Activated CD8-positive, alpha-beta memory T cell treated with anti-CD3 and anti-CD28 coated beads, Interleukin-2, amount 50 U/mL, for 48 hours (primary cell): Measurements from ENCODE around the gene RSPH6A.
"Not testable (repeated sequence)": the region's sequence is repeated elsewhere in the genome, so short reads cannot be mapped to it uniquely, and the experiment has no call there.

Experiments
- DNase-seq: peaks from one replicate; pipeline ENCODE4 v3.0.0-alpha.2; 2020

Gene RSPH6A

DNA sequence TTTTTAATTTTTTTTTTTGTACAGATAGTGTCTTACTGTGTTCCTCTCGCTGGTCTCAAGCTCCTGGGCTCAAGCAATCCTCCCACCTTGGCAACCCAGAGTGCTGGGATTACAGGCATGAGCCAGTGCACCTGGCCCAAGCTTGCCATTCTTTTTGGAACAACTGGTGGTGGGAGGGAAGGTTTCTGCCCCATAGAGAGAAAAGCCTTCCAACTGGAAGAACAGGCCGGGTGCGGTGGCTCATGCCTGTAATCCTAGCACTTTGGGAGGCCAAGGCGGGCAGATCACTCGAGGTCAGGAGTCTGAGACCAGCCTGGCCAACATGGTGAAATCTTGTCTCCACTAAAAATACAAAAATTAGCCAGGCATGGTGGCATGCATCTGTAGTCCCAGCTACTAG, 15.6 kb downstream of the RSPH6A start:
- not testable (repeated sequence) for DNase-seq

GRCh38 chr19:45798995-45799517, 16.1 kb downstream of the RSPH6A start:
- peak; percentile 80 for DNase-seq

DNA sequence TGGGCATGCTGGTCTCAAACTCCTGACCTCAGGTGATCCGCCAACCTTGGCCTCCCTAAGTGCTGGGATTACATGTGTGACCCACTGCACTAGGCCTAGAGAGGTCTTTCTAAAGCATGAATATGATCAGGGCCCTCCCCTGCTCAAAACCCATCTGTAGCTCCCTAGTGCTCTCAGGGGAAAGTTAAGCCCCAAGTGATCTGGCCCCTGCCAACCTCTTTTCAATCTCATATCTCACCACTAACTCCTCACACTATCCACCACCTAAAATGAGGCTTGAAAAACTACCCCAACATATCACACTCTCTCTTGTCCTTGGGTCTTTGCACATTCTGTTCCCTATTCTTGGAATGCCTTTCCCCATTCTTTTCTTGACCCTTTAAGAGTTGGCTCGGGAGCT, 20.5 kb downstream of the RSPH6A start:
- DNase-seq, result no peak

DNA sequence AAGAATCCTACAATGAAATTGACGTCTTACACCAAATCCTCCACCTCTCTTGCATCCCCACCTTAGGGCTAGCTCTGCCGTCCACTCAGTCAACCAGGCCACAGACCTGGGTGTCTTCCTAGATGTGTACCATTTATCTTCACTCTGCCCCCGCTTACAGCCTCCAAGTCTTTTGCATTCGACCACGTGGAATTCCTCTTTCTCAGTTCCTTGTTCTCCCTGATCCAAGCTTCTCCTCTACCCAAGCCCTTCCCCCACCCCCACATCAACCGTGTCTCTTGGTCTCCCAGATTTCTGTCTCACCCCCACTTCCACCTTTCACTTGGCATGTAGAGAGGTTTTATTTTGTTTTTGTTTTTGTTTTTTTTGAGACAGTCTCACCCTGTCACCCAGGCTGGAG, 21.2 kb downstream of the RSPH6A start:
- DNase-seq, result no peak

- DNase-seq, result no peak
These were observed 21.9 kb downstream of the RSPH6A start for GRCh38 chr19:45793178-45793564.

DNA sequence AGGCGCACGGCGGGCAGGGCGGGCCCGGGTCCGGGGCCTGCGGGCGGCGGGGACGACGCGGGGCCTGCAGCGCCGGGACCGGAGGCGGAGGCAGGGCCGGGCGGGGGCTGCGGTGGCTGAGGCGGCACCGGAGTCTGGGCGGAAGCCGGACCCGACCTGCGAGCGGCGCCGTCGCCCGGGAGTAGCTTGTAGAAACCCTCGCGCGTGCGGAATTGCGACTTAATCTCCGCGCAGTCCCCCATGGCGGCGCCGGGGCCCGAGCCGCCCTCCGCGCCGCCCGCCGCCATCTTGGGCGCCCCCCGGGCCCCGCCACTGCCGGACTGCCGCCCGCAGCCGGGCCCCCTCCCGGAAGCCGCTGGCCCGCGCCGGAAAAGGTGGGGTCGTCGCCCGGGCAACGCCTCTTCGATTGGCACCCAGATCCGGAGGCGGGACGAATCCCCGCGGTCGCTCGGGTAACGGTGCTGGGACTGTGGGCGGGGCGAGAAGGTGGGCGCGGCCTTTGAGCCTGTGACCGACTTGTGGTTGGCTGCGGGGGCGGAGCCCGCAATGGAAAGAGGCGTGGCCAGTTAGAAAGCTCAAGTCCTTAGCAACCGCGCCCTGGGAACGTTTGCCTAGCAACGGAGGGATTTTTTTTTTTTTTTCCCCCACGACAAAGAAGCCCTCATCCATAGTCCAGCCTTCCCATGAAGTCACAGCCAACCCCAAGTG, 22.5 kb downstream of the RSPH6A start, which contains the start of gene DMWD:
TSS of gene DMWD (minus strand) at position 376 of the 708 bp plus-strand sequence. CDS start at position 287, 89 bp downstream.
- peak; percentile 100 for DNase-seq

- peak; percentile 61 for DNase-seq
These were observed 23.2 kb downstream of the RSPH6A start for GRCh38 chr19:45791744-45792469.

DNA sequence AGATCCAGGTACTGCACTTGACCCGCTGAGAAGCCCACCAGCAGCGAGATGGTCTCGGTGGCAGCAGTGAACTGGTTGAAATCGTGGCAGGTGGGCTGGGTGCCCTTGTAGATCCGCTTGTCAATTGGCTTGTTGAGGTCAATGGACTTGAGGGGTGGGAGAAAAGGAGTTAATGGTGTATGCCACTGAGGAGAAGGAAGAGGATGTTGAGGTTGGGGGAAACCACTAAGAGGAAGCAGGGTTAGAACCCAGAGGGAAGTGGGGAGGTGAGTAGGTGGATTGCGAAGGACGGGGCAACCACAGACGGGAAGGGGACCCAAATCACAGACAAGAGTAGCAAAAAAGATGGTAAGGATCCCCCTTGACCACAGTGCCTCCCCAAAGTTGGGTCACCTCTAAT, 24.2 kb downstream of the RSPH6A start:
- DNase-seq, result no peak

DNA sequence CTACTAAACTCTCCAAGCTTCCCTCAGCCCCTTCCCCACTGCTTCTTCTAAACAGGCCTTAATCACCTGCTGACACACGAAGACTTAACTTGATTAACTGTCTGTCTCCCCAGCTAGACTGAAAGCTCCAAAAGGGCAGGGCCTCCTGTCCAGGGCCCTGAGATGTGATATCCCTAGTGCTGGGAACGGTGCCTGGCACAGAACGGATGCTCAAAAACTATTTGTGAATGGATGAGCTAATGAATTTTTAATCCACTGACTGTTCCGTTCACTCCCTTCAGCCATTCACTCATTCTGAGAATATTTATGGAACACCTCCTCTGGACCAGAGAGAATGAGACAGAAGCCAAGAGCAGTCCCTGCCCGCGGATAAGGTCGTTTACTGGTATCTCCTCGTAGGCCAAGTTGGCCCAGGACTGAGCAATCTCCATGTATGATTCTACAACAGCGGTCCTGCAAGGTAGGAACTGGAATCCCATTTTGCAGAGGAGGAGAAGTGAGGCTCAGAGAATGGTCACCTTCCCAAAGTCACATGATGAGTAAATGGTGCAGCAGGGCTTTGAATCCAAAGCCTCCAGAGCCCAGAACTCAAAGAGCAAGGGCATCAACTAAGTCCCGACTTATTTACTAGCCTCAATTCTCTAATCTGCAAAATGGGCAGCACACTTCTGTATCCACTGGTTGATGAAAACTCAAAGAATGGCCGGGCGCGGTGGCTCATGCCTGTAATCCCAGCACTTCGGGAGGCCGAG, 25.9 kb downstream of the RSPH6A start:
- no peak for DNase-seq

DNA sequence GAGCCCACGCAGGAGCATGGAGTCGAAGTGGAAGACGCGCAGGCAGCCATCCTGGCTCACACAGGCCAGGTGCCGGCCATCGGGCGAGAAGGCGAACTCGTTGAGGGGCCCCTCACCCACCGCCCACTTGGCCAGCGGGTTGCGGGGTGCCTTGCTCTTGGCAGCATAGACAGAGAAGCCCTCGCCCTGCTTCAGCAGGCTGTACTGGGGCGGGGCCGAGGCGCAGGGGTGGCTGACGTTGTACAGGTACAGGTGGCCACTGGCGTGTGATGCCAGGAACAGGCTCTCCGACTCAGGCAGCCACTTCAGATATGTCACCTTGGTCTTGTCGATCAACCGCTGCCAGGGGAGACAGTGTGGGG, 28.6 kb downstream of the RSPH6A start:
- no peak for DNase-seq

DNA sequence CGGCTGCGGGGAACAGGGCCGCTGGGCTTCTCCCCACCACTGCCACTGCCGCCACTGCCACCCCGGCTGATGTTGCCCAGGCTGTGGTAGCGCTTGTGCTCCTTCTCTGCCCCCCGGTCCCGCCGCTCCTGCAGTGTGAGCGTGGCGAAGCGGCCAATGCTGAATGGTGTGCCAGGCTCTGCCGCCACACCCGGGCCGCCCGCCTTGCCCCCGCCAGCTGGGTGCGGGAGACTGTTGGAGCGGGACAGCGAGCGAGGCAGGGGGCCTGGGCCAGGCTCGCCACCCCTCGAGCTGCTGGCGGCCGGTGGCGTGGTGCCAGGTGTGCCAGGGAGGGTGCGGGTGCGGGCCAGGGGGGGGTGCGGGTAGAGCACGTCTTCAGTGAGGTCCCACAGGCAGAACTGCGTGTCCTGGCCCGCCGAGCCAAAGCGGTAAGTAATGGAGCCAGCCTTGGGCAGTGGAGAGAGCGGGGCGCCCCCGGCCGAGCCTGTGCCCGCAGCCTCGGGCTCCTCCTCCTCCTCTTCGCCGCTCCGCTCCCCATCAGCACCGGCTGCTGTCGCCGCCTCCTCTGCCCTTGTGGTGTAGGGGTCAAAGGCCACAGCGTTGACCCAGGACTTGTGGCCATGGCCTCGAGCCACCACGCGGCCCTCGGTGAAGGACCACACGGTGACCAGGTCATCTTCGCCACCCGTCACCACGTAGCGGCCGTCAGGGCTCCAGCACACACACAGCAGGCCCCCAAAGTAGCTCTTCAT, 29.2 kb downstream of the RSPH6A start:
- no peak for DNase-seq

GRCh38 chr19:45785097-45785496, 30.0 kb downstream of the RSPH6A start:
- no peak for DNase-seq

DNA sequence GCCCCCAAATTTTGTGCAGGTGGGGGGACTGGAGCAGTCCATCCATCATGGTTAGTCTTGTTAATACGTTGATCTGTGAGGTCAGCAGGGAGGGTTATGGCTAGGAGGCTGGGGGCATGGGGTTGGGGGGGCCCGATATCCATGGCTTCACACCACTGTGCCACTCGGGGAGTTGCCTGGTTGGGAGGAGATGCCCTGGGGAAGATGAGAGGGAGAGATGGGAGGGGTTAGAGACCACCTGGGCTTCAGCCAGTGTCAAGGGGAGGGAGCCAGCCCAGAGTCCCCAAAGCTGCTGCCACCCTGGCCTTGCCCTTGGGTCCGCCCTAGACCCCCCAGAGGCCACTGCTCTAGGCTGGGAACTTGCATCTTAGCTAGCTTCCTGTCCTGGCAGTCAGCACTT, 31.0 kb downstream of the RSPH6A start:
- DNase-seq, result no peak

DNA sequence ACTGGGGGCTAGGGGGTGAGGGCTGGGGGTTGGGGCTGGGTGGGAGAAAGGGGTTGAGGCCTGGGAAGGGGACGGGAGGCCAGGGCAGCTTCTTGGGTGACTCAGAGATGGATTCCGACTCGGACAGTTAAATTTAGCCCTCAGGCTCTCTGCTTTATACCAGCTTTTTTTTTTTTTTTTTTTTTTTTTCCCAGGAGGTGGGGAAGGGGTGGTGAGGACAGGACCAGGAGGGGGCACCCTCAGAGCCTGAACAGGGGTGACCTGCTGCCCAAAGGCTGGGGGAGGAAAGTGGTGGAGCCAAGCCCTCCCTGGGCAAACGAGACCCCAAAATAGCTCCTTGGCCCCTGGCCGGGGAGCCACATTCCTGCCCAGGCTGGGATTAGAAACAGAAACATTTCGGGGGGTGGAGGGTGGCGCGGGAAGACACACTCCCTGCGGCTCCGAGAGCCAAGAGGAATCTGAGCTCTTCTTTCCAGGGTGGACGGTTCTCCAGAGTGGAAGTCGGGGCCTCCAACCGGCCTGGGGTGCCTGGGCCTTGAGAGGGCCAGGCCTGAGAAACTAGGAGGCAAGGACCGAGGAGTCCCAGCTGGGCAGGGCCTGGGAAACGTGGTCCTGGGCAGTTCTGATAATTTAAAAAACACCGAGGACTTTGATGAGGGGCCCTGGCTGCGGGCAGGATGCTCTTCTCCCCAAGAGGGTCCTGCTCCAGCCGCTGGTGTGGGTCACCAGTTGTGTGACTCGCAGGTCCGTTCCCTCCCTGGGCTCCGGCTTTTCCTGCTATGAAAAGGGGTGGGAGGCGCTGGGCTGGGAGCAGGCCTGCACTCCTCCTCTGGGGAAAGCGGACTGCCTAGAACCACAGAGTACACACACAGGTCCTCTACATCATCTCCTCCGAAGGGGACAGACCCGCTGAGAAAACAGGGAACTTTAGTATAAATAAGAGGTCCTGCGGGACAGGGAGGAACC, 32.0 kb downstream of the RSPH6A start:
- no peak for DNase-seq

- DNase-seq, result no peak
These were observed 32.9 kb downstream of the RSPH6A start, which contains the start of gene DMPK for GRCh38 chr19:45782162-45782691. Gene DMPK (minus strand): TSS chr19:45782490. CDS start chr19:45782352, 138 bp downstream.

DNA sequence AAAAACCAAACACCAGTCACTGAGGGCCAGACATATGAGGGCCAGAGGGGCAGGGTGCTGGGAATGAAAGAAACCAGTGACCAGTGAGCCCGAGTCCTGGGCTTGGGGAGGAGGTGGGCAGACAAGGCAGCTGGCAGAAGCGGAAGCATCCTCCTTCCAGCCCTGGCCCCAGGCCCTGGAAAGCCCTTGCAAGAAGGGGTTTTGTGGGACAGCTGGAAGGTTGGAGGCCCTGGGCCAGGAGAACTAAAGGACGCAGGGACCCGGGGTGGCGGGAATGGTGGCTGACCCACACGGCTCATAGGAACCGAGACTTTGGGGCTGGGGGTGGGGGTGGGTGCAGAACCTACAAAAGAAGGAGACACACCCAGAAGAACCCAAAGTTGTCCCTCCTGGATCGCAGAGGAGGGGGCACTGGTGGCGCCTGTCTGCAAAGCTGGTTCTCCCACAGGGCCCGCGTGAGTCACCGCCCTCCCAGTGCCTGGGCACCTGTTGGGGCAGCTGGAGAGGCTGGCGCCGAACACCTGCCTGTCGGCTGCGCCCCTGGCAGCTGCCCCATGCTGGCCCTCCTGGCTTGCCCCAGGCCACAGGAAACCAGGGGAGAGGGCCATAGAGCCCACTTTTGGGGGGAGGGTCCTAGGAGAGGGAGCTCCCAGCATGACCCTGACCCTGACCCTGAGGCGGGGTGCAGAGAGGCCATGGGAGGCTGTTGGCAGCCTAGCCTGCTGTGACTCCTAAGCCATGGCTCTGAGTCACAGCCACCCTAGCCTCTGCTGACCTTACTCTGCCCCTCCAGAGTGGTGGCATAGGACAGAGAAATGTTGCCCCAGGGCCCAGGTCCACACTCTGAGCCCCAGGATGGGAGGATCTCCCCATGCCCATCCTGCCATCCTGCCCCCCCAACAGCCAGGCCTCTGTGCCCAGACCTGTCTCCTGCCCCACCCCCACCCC, 33.6 kb downstream of the RSPH6A start:
- no peak for DNase-seq

- DNase-seq, result no peak
These were observed 34.5 kb downstream of the RSPH6A start for GRCh38 chr19:45780448-45781213.

GRCh38 chr19:45780146-45780447, 35.0 kb downstream of the RSPH6A start:
- no peak for DNase-seq
